Activated CD8-positive, alpha-beta memory T cell treated with anti-CD3 and anti-CD28 coated beads for 4 hours (primary cell): ENCODE results near the gene ADAM12.

ENCODE experiments used
- DNase-seq, 2 donors: peaks; one replicate each; pipeline ENCODE4 v3.0.0-alpha.2; 2020; ENCODE audit warnings: low read depth in 2 of 2

The ADAM12 gene

GRCh38 chr10:126140746-126141273, 247.5 kb downstream of the ADAM12 start:
- DNase-seq = no peak

GRCh38 chr10:126137562-126138221, 250.6 kb downstream of the ADAM12 start:
- DNase-seq = no peak

GRCh38 chr10:126135941-126136595, 252.2 kb downstream of the ADAM12 start:
- no peak for DNase-seq

- DNase-seq = no peak
Observed at GRCh38 chr10:126135177-126135576, 253.1 kb downstream of the ADAM12 start.

- no peak for DNase-seq
Observed at GRCh38 chr10:126133906-126134656, 254.2 kb downstream of the ADAM12 start.

GRCh38 chr10:126133082-126133620, 255.1 kb downstream of the ADAM12 start:
- DNase-seq = no peak

- no peak for DNase-seq
Observed at GRCh38 chr10:126131341-126131740, 256.9 kb downstream of the ADAM12 start.

GRCh38 chr10:126130271-126130710, 258.0 kb downstream of the ADAM12 start:
- DNase-seq = no peak

- no peak for DNase-seq
Observed at GRCh38 chr10:126129026-126129425, 259.3 kb downstream of the ADAM12 start.

- DNase-seq = no peak
Observed at GRCh38 chr10:126128581-126128980, 259.7 kb downstream of the ADAM12 start.

- no peak for DNase-seq
Observed at GRCh38 chr10:126127481-126128029, 260.7 kb downstream of the ADAM12 start.

GRCh38 chr10:126126866-126127265, 261.4 kb downstream of the ADAM12 start:
- no peak for DNase-seq

GRCh38 chr10:126126023-126126422, 262.3 kb downstream of the ADAM12 start:
- DNase-seq = no peak

- no peak for DNase-seq
Observed at GRCh38 chr10:126124668-126125349, 263.5 kb downstream of the ADAM12 start.

GRCh38 chr10:126124046-126124445, 264.2 kb downstream of the ADAM12 start:
- no peak for DNase-seq

- no peak for DNase-seq
Observed at GRCh38 chr10:126123466-126123865, 264.8 kb downstream of the ADAM12 start.

- DNase-seq = no peak
Observed at GRCh38 chr10:126122881-126123280, 265.4 kb downstream of the ADAM12 start.

- DNase-seq = no peak
Observed at GRCh38 chr10:126119599-126119998, 268.7 kb downstream of the ADAM12 start.

- no peak for DNase-seq
Observed at GRCh38 chr10:126118476-126118875, 269.8 kb downstream of the ADAM12 start.

GRCh38 chr10:126117196-126117595, 271.1 kb downstream of the ADAM12 start:
- no peak for DNase-seq

- no peak for DNase-seq
Observed at GRCh38 chr10:126115886-126116285, 272.4 kb downstream of the ADAM12 start.
